Liver (tissue), 9 donors: ENCODE measurements around the gene ADGRF5. TPM values are rescaled to one million over a fixed set of nuclear protein-coding genes. Genes with fewer than 3 reads are reported as not detected.

Source experiments
- DNase-seq: peaks from one replicate; pipeline ENCODE4 v3.0.0-alpha.2; 2017; ENCODE audit warnings: low spot score
- H3K27ac ChIP-seq, 2 donors: one replicate each; pipeline ENCODE4 v1.7.0; 2013; ENCODE audit warnings: inconsistent platforms in 2 of 2, low read length in 2 of 2, control low read depth in 1 of 2, low read depth in 1 of 2, mild to moderate bottlenecking in 1 of 2
- H3K27me3 ChIP-seq, 4 donors: one replicate each; pipeline versions ENCODE4 v1.6.1 to v1.7.0; 2013; ENCODE audit warnings: low read length in 3 of 4, inconsistent platforms in 1 of 4, mild to moderate bottlenecking in 1 of 4, moderate library complexity in 1 of 4; ENCODE audit not compliant: control insufficient read depth in 4 of 4, insufficient read depth in 4 of 4
- H3K36me3 ChIP-seq, 4 donors: one replicate each; pipeline versions ENCODE4 v1.6.1 to v1.7.0; 2013; ENCODE audit warnings: low read length in 3 of 4, mild to moderate bottlenecking in 3 of 4, low read depth in 1 of 4, moderate library complexity in 1 of 4; ENCODE audit not compliant: control insufficient read depth in 4 of 4, insufficient read depth in 3 of 4
- H3K4me1 ChIP-seq, 4 donors: one replicate each; pipeline versions ENCODE4 v1.6.1 to v1.7.0; 2013; ENCODE audit warnings: low read length in 3 of 4, mild to moderate bottlenecking in 3 of 4, moderate library complexity in 1 of 4; ENCODE audit not compliant: control insufficient read depth in 4 of 4, insufficient read depth in 4 of 4
- H3K4me3 ChIP-seq, 3 donors: one replicate each; pipeline versions ENCODE4 v1.6.1 to v1.7.0; 2013; ENCODE audit warnings: low read length in 3 of 3, control low read depth in 1 of 3, low read depth in 1 of 3, mild to moderate bottlenecking in 1 of 3
- H3K9ac ChIP-seq, 2 donors: one replicate each; pipeline ENCODE4 v1.7.0; 2013; ENCODE audit warnings: low read length in 2 of 2, mild to moderate bottlenecking in 2 of 2, moderate library complexity in 2 of 2, control low read depth in 1 of 2, low read depth in 1 of 2
- H3K9me3 ChIP-seq, 4 donors: one replicate each; pipeline versions ENCODE4 v1.6.1 to v1.7.0; 2013; ENCODE audit warnings: low read length in 3 of 4; ENCODE audit not compliant: control insufficient read depth in 4 of 4
- ATF3 ChIP-seq: IDR thresholded peaks from 2 replicates; pipeline ENCODE4 v1.6.1; 2016; ENCODE audit warnings: antibody characterized with exemption
- CTCF ChIP-seq: fragments of 150-350 bp; IDR thresholded peaks from 2 replicates; pipeline ENCODE4 v1.5.1; 2017; ENCODE audit warnings: improper control_type of control experiment, low read depth, low read length; ENCODE audit not compliant: missing input control
- EGR1 ChIP-seq, 2 donors: IDR thresholded peaks; 2 replicates each; pipeline ENCODE4 v1.6.1; 2016 to 2018; ENCODE audit warnings: antibody characterized with exemption in 2 of 2, low read depth in 2 of 2
- FOXA1 ChIP-seq: IDR thresholded peaks from 2 replicates; pipeline ENCODE4 v1.6.1; 2016; ENCODE audit warnings: antibody characterized with exemption
- GABPA ChIP-seq, 2 donors: IDR thresholded peaks in 1 of 2; conservative IDR thresholded peaks in 1 of 2; 2 replicates each; pipeline ENCODE4 v1.6.1; 2016; ENCODE audit warnings: antibody characterized with exemption in 2 of 2, mild to moderate bottlenecking in 1 of 2, moderate library complexity in 1 of 2
- HNF4A ChIP-seq, 2 donors: conservative IDR thresholded peaks; 2 replicates each; pipeline ENCODE4 v1.6.1; 2016; ENCODE audit warnings: antibody characterized with exemption in 2 of 2, mild to moderate bottlenecking in 2 of 2
- HNF4G ChIP-seq: IDR thresholded peaks from 2 replicates; pipeline ENCODE4 v1.6.1; 2016; ENCODE audit warnings: antibody characterized with exemption
- JUND ChIP-seq, 2 donors: IDR thresholded peaks; 2 replicates each; pipeline ENCODE4 v1.6.1; 2016; ENCODE audit warnings: antibody characterized with exemption in 2 of 2
- NR2F2 ChIP-seq: IDR thresholded peaks from 2 replicates; pipeline ENCODE4 v1.6.1; 2016; ENCODE audit warnings: antibody characterized with exemption
- RAD21 ChIP-seq, 2 donors: IDR thresholded peaks; 2 replicates each; pipeline ENCODE4 v1.6.1; 2016; ENCODE audit warnings: antibody characterized with exemption in 2 of 2, mild to moderate bottlenecking in 2 of 2
- RXRA ChIP-seq, 2 donors: IDR thresholded peaks; 2 replicates each; pipeline ENCODE4 v1.6.1; 2017 to 2018; ENCODE audit warnings: antibody characterized with exemption in 2 of 2, mild to moderate bottlenecking in 1 of 2
- SP1 ChIP-seq: IDR thresholded peaks from 2 replicates; pipeline ENCODE4 v1.6.1; 2018; ENCODE audit warnings: antibody characterized with exemption, mild to moderate bottlenecking
- TAF1 ChIP-seq: conservative IDR thresholded peaks from 2 replicates; pipeline ENCODE4 v1.6.1; 2016; ENCODE audit warnings: antibody characterized with exemption, mild to moderate bottlenecking
- ZBTB33 ChIP-seq: IDR thresholded peaks from 2 replicates; pipeline ENCODE4 v1.6.1; 2016; ENCODE audit warnings: antibody characterized with exemption
- WGBS: extraction: QIAGEN DNeasy Blood & Tissue Kit; methylation state at CpG from one replicate; pipeline ENCODE4 v1.1.7; 2013; 5-methylcytosine and 5-hydroxymethylcytosine counted together
- polyA plus RNA-seq, 2 donors: library from polyadenylated mRNA; stranded (reverse) in 1 of 2; unstranded in 1 of 2; fragments of 200-250 nt in 1 of 2; fragments of >200 nt in 1 of 2; fragmentation: Nextera tagmentation in 1 of 2; extraction: Ambion mirVana in 1 of 2; gene quantifications; one replicate each; pipeline versions ENCODE4 v1.2.1 to v1.2.3, GENCODE V29; 2013 to 2015
- total RNA-seq, 2 donors: library from RNA; depleted of rRNA; stranded (reverse); fragments of >200 nt; gene quantifications; one replicate each; pipeline ENCODE4 v1.2.3, GENCODE V29; 2014
- donor health status: healthy.
- donor health status: healthy.
- donor health status: healthy.
- donor health status: healthy.
- donor health status: healthy.

The ADGRF5 gene
- total and polyA plus RNA-seq, 4 donors = 4.9 to 19.9 (median 7.4) TPM

- 79% methylated on average over 5 of the region's 5 CpGs for WGBS
- Histone ChIP-seq H3K36me3 (no peaks in the 10 kb centered on the region), H3K4me1 (no peaks in the 10 kb centered on the region), H3K9me3 (no peaks in the 10 kb centered on the region), H3K9ac (no peak overlapping the region), H3K27me3 (no peaks in the 10 kb centered on the region), H3K27ac (no peak overlapping the region), H3K4me3 (no peak overlapping the region)
- DNase-seq = no peak
- TF ChIP-seq NR2F2 (no peak), RAD21 (IDR thresholded peaks at IDR 0.05) (no peak), ATF3 (no peak), RXRA (IDR thresholded peaks at IDR 0.05) (no peak), EGR1 (IDR thresholded peaks at IDR 0.05; ENCODE audit: low read depth in 2 of 2) (no peak), ZBTB33 (no peak), HNF4A (conservative IDR thresholded peaks at IDR 0.05) (no peak), GABPA (IDR thresholded peaks at IDR 0.05 in 1 of 2, conservative IDR thresholded peaks at IDR 0.05 in 1 of 2) (no peak), TAF1 (no peak), JUND (IDR thresholded peaks at IDR 0.05) (no peak), FOXA1 (no peak), HNF4G (no peak)
These were observed 12.0 kb upstream of the ADGRF5 start for GRCh38 chr6:46933751-46934150.

- WGBS = 79% methylated on average over 10 of the region's 10 CpGs
- no peak overlapping the region for H3K9ac ChIP-seq
- H3K9me3 ChIP-seq = no peaks in the 10 kb centered on the region
- DNase-seq = no peak
- TF ChIP-seq CTCF (no peak), TAF1 (no peak), SP1 (no peak), FOXA1 (no peak), ZBTB33 (no peak), HNF4G (no peak)
- no peaks in the 10 kb centered on the region for H3K36me3 ChIP-seq
- no peak overlapping the region for H3K4me3 ChIP-seq
- no peak overlapping the region for H3K27ac ChIP-seq
- no peaks in the 10 kb centered on the region for H3K4me1 ChIP-seq
- no peaks in the 10 kb centered on the region for H3K27me3 ChIP-seq
These were observed 11.0 kb upstream of the ADGRF5 start for GRCh38 chr6:46932526-46933319.
